Tibial artery (tissue), 4 donors: ENCODE data around the gene GET3.

Experiments
- DNase-seq, 2 donors: peaks; one replicate each; pipeline ENCODE4 v3.0.0-alpha.2; 2019
- H3K27ac ChIP-seq, 2 donors: fragments of 200-600 bp; sonication (generic) in 1 of 2; 1 replicate in 1 of 2; 2 replicates in 1 of 2; pipeline ENCODE4 v1.5.1; 2018 to 2019; ENCODE audit warnings: mild to moderate bottlenecking in 1 of 2
- H3K27me3 ChIP-seq, 2 donors: fragments of 200-600 bp; sonication (generic) in 1 of 2; one replicate each; pipeline versions ENCODE4 v1.5.1 to v1.6.0; 2016 to 2019
- H3K36me3 ChIP-seq, 3 donors: fragments of 200-600 bp; sonication (generic) in 2 of 3; one replicate each; pipeline ENCODE4 v1.5.1; 2016 to 2019; ENCODE audit warnings: mild to moderate bottlenecking in 2 of 3
- H3K4me1 ChIP-seq, 4 donors: fragments of 200-600 bp; sonication (generic) in 2 of 4; 1 replicate in 3 of 4; 2 replicates in 1 of 4; pipeline ENCODE4 v1.5.1; 2016 to 2019
- H3K4me3 ChIP-seq, 2 donors: fragments of 200-600 bp; sonication (generic) in 1 of 2; 1 replicate in 1 of 2; 2 replicates in 1 of 2; pipeline ENCODE4 v1.5.1; 2018 to 2019; ENCODE audit warnings: mild to moderate bottlenecking in 2 of 2
- H3K9me3 ChIP-seq, 3 donors: fragments of 200-600 bp; sonication (generic) in 1 of 3; one replicate each; pipeline ENCODE4 v1.5.1; 2016 to 2019
- intact Hi-C: fragments of 100-400 bp; cut with DNase I; formaldehyde crosslinking; loops from one replicate; pipeline ENCODE4 v1.15.0; 2023; ENCODE audit warnings: low total_unique reads
- TF ChIP-seq, protein P1 (sequence below), 2 experiments: fragments of 200-600 bp in 1 of 2; fragments of 450-650 bp in 1 of 2; IDR thresholded peaks; one replicate each; pipeline ENCODE4 v1.5.1; 2017 to 2019; ENCODE audit warnings: antibody characterized with exemption in 2 of 2, mild to moderate bottlenecking in 1 of 2, moderate library complexity in 1 of 2

Gene GET3

DNA sequence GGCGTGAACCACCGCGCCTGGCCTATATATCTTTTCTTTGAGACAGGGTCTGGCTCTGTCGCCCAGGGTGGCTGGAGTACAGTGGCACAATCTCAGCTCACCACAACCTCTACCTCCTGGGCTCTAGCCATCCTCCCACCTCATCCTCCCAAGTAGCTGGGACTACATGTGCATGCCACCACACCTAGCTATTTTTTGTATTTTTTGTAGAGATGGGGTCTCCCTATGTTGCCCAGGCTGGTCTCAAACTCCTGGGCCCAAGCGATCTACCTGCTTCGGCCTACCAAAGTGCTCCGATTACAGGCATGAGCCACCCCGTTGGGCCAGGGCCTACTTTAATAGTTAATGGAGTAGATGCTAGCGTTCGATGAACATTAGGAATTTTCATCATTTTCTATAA lies 17.0 kb upstream of the GET3 start:
- H3K4me1 ChIP-seq: peaks cover 0 to 47% (median 33%) of the 10 kb centered on the region in 4 donors
- intact Hi-C loops: loop anchor here (5.0 kb wide), 1 partner anchor 793 kb away; the partner anchor contains the start of gene ZNF700
- H3K9me3 ChIP-seq: no peaks in the 10 kb centered on the region
- TF ChIP-seq, protein P1, sequence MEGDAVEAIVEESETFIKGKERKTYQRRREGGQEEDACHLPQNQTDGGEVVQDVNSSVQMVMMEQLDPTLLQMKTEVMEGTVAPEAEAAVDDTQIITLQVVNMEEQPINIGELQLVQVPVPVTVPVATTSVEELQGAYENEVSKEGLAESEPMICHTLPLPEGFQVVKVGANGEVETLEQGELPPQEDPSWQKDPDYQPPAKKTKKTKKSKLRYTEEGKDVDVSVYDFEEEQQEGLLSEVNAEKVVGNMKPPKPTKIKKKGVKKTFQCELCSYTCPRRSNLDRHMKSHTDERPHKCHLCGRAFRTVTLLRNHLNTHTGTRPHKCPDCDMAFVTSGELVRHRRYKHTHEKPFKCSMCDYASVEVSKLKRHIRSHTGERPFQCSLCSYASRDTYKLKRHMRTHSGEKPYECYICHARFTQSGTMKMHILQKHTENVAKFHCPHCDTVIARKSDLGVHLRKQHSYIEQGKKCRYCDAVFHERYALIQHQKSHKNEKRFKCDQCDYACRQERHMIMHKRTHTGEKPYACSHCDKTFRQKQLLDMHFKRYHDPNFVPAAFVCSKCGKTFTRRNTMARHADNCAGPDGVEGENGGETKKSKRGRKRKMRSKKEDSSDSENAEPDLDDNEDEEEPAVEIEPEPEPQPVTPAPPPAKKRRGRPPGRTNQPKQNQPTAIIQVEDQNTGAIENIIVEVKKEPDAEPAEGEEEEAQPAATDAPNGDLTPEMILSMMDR (IDR thresholded peaks at IDR 0.05): no peak
- H3K4me3 ChIP-seq: peak overlapping the region; percentile 90 to 91
- H3K27me3 ChIP-seq: no peaks in the 10 kb centered on the region
- DNase-seq: no peak
- H3K36me3 ChIP-seq: peaks cover 6 to 39% (median 26%) of the 10 kb centered on the region in 3 donors
- peak overlapping the region; percentile 89 to 96 for H3K27ac ChIP-seq

- no peak for DNase-seq
- intact Hi-C loops: loop anchor here (5.0 kb wide), 1 partner anchor 794 kb away; the partner anchor contains the start of gene ZNF700
- Histone ChIP-seq H3K27me3 (no peaks in the 10 kb centered on the region), H3K36me3 (peaks cover 0 to 32% (median 19%) of the 10 kb centered on the region in 3 donors), H3K4me1 (peaks cover 0 to 47% (median 33%) of the 10 kb centered on the region in 4 donors), H3K9me3 (no peaks in the 10 kb centered on the region), H3K27ac (peak overlapping the region; percentile 89 to 96), H3K4me3 (peak overlapping the region; percentile 90 to 91)
- TF ChIP-seq, protein P1 (IDR thresholded peaks at IDR 0.05): no peak
These were observed 16.2 kb upstream of the GET3 start for GRCh38 chr19:12720851-12721655.

DNA sequence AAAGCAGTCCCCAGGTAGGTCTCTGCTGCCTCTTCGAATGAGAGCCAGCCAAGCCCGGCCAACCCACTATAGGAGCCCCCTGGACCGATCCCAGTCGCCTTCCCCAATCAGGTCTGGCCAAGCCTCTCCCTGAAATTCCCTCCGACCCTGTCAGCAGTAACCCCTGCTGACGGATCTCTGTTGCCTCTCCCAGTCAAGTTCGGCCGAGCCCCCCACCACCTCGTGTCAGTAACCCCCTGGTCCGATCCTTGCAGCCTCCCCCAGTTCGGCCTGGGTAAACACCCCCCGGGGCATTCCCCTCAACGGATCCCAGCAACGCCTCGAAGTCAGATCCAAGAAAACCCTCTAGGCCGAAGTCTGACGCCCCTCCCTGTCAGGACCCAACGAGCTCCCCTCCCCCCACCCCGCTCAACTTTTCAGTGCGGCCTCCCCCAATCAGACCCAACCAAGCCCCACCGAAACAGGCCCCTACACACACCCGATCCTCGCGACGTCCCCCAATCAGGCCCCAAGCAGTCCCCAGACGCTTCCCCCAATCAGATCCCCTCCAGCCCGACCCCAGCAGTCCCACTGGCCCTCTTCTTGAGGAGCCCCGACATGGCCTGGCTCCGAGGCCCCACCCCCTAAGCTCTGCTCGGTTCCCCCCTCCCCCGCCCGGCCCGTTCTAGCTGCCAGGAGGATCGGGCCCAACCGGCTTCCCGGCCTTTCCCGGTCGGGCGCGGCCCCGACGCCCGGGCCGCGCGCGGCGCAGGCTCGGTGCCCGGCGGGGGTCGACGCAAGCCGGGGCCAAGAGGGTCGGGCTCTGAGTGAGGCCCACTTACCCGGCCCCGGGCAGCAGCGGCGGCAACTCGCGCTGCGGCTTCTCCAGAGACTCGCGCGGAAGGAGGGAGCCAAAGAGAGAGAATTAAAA lies 15.4 kb upstream of the GET3 start:
- H3K4me1 ChIP-seq: peaks cover 0 to 47% (median 33%) of the 10 kb centered on the region in 4 donors
- H3K27ac ChIP-seq: peak overlapping the region; percentile 89 to 96
- peak; percentile 68 to 88 for DNase-seq
- H3K36me3 ChIP-seq: peaks cover 0 to 32% (median 10%) of the 10 kb centered on the region in 3 donors
- H3K4me3 ChIP-seq: peak overlapping the region; percentile 90 to 91
- no peaks in the 10 kb centered on the region for H3K27me3 ChIP-seq
- TF ChIP-seq, protein P1 (IDR thresholded peaks at IDR 0.05): no peak
- intact Hi-C loops: loop anchor here (5.0 kb wide), 1 partner anchor 795 kb away; the partner anchor contains the start of gene ZNF700
- no peaks in the 10 kb centered on the region for H3K9me3 ChIP-seq

DNA sequence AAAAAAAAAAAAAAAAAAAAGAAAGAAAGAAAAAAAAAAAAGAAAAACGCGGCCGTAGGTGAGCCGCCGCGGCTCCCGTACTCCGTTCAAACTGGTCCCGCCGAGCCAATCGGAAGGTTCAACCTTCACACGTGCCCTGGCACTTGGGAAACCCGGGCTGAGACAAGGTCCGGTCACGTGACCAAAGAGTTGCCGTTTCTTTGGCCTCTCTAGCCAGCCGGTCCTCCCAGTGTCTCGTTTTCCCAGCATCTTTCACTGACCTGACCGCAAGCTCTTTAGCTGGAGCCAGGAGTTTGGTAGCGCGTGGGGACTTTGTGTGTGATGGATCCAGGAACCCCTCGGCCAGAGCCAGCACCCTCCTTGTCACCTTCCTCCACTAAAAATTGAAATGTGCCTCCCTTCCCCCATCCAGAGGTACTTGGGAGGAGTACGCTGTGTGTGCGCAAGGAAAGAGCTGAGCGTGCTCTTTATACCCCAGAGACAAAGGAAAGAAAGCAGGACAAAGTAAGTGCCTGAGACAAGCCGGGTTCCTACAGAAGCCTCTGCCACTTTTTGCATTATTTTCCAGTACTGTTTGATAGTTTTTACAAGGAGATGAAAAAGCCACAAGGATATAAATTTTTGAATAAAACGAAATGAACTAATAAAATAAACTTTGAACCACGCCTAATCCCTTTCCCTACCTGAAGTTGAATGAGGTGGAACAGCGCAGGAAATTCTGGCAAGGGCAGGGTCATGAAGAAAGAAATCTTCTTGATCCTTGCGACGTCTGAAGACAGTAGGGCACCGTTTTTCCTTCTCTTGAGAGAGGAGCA lies 14.5 kb upstream of the GET3 start:
- H3K4me3 ChIP-seq: peak overlapping the region; percentile 90 to 91
- peak; percentile 99 for DNase-seq
- intact Hi-C loops: loop anchor here (5.0 kb wide), 1 partner anchor 795 kb away; the partner anchor contains the start of gene ZNF700
- TF ChIP-seq, protein P1 (IDR thresholded peaks at IDR 0.05): no peak
- H3K9me3 ChIP-seq: no peaks in the 10 kb centered on the region
- H3K27me3 ChIP-seq: no peaks in the 10 kb centered on the region
- H3K27ac ChIP-seq: peak overlapping the region; percentile 89 to 96
- peaks cover 0 to 28% (median 12%) of the 10 kb centered on the region in 3 donors for H3K36me3 ChIP-seq
- peaks cover 0 to 47% (median 33%) of the 10 kb centered on the region in 4 donors for H3K4me1 ChIP-seq

DNA sequence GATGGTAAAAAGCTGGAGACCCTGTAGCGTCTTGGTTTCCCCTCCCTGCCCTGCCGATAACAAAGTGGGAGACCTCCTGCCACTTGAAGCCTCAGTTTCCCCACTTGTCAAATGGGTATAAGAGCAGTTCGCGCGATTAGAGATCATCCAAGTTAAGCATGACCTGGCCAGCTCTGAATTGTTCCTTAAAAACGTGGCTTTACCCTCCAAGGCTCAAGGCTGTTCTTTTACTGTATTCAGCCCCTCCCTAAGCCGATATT lies 14.0 kb upstream of the GET3 start:
- TF ChIP-seq, protein P1 (IDR thresholded peaks at IDR 0.05): no peak
- Histone ChIP-seq H3K27ac (peak overlapping the region; percentile 89 to 96), H3K4me3 (peak overlapping the region; percentile 90 to 91), H3K27me3 (no peaks in the 10 kb centered on the region), H3K4me1 (peaks cover 0 to 47% (median 33%) of the 10 kb centered on the region in 4 donors), H3K9me3 (no peaks in the 10 kb centered on the region), H3K36me3 (peaks cover 0 to 28% (median 13%) of the 10 kb centered on the region in 3 donors)
- intact Hi-C loops: loop anchor here (5.0 kb wide), 1 partner anchor 796 kb away; the partner anchor contains the start of gene ZNF700
- no peak for DNase-seq
